ENCODE data around the gene KRTAP5-8. TPM values are rescaled to one million over a fixed set of nuclear protein-coding genes. Genes with fewer than 3 reads are reported as not detected.

KRTAP5-8 gene
- total and polyA plus RNA-seq, 5 donors from 2014 or later: 0.35 TPM; not detected in 4

DNA sequence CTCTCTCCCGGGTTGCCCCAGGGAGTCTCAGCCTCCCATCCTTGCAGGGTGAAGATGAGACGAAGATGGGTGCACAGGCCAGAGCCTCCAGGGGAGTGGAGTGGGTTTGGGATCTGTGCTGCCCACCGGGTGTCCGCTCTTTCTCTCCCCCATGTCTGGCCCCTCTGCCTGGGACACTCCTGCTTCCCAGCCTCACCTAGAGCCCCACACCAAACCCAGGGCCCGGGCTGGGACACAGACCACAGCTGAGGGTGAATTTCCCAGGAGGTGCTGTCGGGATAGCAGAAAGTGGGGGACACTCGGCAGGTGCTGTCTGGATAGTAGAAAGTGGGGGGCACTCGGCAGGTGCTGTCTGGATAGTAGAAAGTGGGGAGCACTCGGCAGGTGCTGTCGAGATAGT is 35.8 kb upstream of the KRTAP5-8 start:
- no peak for DNase-seq
- no peaks in the 10 kb centered on the region for H3K4me1 ChIP-seq (ENCODE audit: control insufficient read depth, insufficient read depth, low read length, poor library complexity, severe bottlenecking)
- H3K36me3 Mint-ChIP-seq: peaks cover 56% of the 10 kb centered on the region
- no peak for ATAC-seq (ENCODE audit: low read depth in 2 of 2)
- peaks cover 67% of the 10 kb centered on the region for H3K36me3 ChIP-seq (ENCODE audit: control insufficient read depth, insufficient read depth, low read length)
- no peaks in the 10 kb centered on the region for H3K27me3 Mint-ChIP-seq
- peaks cover 0 to 9% (median 0%) of the 10 kb centered on the region in 7 donors for H3K9me3 Mint-ChIP-seq
- no peaks in the 10 kb centered on the region for H3K9me3 ChIP-seq (ENCODE audit: control insufficient read depth in 2 of 2, low read length in 2 of 2)
- peaks cover 0 to 4% (median under 1%) of the 10 kb centered on the region in 4 donors for H3K4me1 Mint-ChIP-seq
- H3K4me3 ChIP-seq (ENCODE audit: low read depth, low read length): no peak overlapping the region
- H3K4me3 Mint-ChIP-seq: no peak overlapping the region
- no peaks in the 10 kb centered on the region for H3K27me3 ChIP-seq (ENCODE audit: control insufficient read depth, insufficient read depth, low read length)
- no peak overlapping the region for H3K27ac Mint-ChIP-seq
- H3K27ac ChIP-seq (ENCODE audit: insufficient read depth, low read length, poor library complexity, severe bottlenecking): no peak overlapping the region

- Histone ChIP-seq H3K4me1 (ENCODE audit: control insufficient read depth, insufficient read depth, low read length, poor library complexity, severe bottlenecking) (no peaks in the 10 kb centered on the region), H3K27me3 (ENCODE audit: control insufficient read depth, insufficient read depth, low read length) (no peaks in the 10 kb centered on the region), H3K9me3 (ENCODE audit: control insufficient read depth in 2 of 2, low read length in 2 of 2) (peaks cover 0 to 6% of the 10 kb centered on the region in 2 experiments), H3K36me3 (ENCODE audit: control insufficient read depth, insufficient read depth, low read length) (peaks cover 58% of the 10 kb centered on the region), H3K4me3 (ENCODE audit: low read depth, low read length) (no peak overlapping the region), H3K27ac (ENCODE audit: insufficient read depth, low read length, poor library complexity, severe bottlenecking) (no peak overlapping the region)
- Mint-ChIP-seq H3K36me3 (peaks cover 53% of the 10 kb centered on the region), H3K27me3 (no peaks in the 10 kb centered on the region), H3K4me3 (no peak overlapping the region), H3K4me1 (peaks cover 0 to 4% (median under 1%) of the 10 kb centered on the region in 4 donors), H3K27ac (no peak overlapping the region), H3K9me3 (peaks cover 0 to 16% (median 0%) of the 10 kb centered on the region in 7 donors)
- DNase-seq (no peak), ATAC-seq (ENCODE audit: low read depth in 2 of 2) (no peak)
Measured at GRCh38 chr11:71502871-71503435, 34.9 kb upstream of the KRTAP5-8 start.

DNA sequence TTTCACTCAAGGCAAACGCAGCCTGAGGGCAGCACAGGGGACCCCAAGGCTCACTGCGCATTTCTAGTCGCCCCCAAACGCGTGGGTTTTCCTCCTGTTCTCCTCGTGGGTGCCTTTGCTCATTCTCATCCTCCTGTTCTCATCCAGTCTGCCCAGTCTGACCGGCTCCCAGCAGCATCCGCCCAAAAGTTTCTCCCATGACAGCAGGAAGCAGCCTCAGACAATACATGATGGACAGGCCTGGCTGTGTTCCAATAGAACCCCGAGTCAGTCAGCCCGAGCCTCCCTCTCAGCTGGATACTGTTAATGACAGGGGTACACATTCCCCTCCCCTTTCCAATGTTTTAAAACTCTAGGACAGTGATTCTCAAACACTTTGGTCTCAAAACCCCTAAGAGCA is 33.3 kb upstream of the KRTAP5-8 start:
- Histone ChIP-seq H3K36me3 (ENCODE audit: control insufficient read depth, insufficient read depth, low read length) (peaks cover 42% of the 10 kb centered on the region), H3K4me3 (ENCODE audit: low read depth, low read length) (no peak overlapping the region), H3K27ac (ENCODE audit: insufficient read depth, low read length, poor library complexity, severe bottlenecking) (no peak overlapping the region), H3K4me1 (ENCODE audit: control insufficient read depth, insufficient read depth, low read length, poor library complexity, severe bottlenecking) (no peaks in the 10 kb centered on the region), H3K9me3 (ENCODE audit: control insufficient read depth in 2 of 2, low read length in 2 of 2) (peaks cover 0 to 10% of the 10 kb centered on the region in 2 experiments), H3K27me3 (ENCODE audit: control insufficient read depth, insufficient read depth, low read length) (no peaks in the 10 kb centered on the region)
- peaks cover 0 to 4% (median under 1%) of the 10 kb centered on the region in 4 donors for H3K4me1 Mint-ChIP-seq
- no peaks in the 10 kb centered on the region for H3K27me3 Mint-ChIP-seq
- DNase-seq (no peak), ATAC-seq (ENCODE audit: low read depth in 2 of 2) (no peak)
- peaks cover 3 to 27% (median 9%) of the 10 kb centered on the region in 7 donors for H3K9me3 Mint-ChIP-seq
- H3K27ac Mint-ChIP-seq: no peak overlapping the region
- no peak overlapping the region for H3K4me3 Mint-ChIP-seq
- H3K36me3 Mint-ChIP-seq: peaks cover 40% of the 10 kb centered on the region

GRCh38 chr11:71505001-71505400 is 32.8 kb upstream of the KRTAP5-8 start:
- ATAC-seq (ENCODE audit: low read depth in 2 of 2): no peak
- no peak overlapping the region for H3K4me3 Mint-ChIP-seq
- Histone ChIP-seq H3K36me3 (ENCODE audit: control insufficient read depth, insufficient read depth, low read length) (peaks cover 38% of the 10 kb centered on the region), H3K27ac (ENCODE audit: insufficient read depth, low read length, poor library complexity, severe bottlenecking) (no peak overlapping the region), H3K4me1 (ENCODE audit: control insufficient read depth, insufficient read depth, low read length, poor library complexity, severe bottlenecking) (no peaks in the 10 kb centered on the region), H3K4me3 (ENCODE audit: low read depth, low read length) (no peak overlapping the region), H3K9me3 (ENCODE audit: control insufficient read depth in 2 of 2, low read length in 2 of 2) (peaks cover 0 to 15% of the 10 kb centered on the region in 2 experiments), H3K27me3 (ENCODE audit: control insufficient read depth, insufficient read depth, low read length) (no peaks in the 10 kb centered on the region)
- peaks cover 6 to 32% (median 11%) of the 10 kb centered on the region in 7 donors for H3K9me3 Mint-ChIP-seq
- peaks cover 38% of the 10 kb centered on the region for H3K36me3 Mint-ChIP-seq
- H3K27me3 Mint-ChIP-seq: no peaks in the 10 kb centered on the region
- no peak for DNase-seq
- peaks cover 0 to 4% (median under 1%) of the 10 kb centered on the region in 4 donors for H3K4me1 Mint-ChIP-seq
- no peak overlapping the region for H3K27ac Mint-ChIP-seq

DNA sequence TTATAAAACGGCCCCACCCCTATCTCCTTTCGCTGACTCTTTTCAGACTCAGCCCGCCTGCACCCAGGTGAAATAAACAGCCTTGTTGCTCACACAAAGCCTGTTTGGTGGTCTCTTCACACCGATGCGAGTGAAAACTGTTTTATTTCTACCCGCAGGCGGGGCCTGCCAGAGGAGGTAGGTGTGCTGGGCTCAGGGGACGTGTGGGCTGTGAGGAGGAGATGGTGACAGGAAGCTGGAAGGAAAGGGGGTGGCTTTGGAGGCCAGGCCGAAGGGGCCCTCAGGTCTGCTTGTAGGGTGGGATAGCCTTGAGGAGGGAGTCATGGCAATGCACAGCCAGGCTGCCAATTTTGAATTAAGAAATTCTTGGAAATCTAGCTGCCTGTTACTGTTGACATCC is 32.0 kb upstream of the KRTAP5-8 start:
- Mint-ChIP-seq H3K27ac (no peak overlapping the region), H3K27me3 (no peaks in the 10 kb centered on the region), H3K9me3 (peaks cover 6 to 39% (median 11%) of the 10 kb centered on the region in 7 donors), H3K4me3 (no peak overlapping the region), H3K36me3 (peaks cover 30% of the 10 kb centered on the region), H3K4me1 (peaks cover 0 to 2% (median 0%) of the 10 kb centered on the region in 4 donors)
- H3K4me3 ChIP-seq (ENCODE audit: low read depth, low read length): no peak overlapping the region
- no peaks in the 10 kb centered on the region for H3K4me1 ChIP-seq (ENCODE audit: control insufficient read depth, insufficient read depth, low read length, poor library complexity, severe bottlenecking)
- no peak overlapping the region for H3K27ac ChIP-seq (ENCODE audit: insufficient read depth, low read length, poor library complexity, severe bottlenecking)
- ATAC-seq (ENCODE audit: low read depth in 2 of 2): no peak
- H3K9me3 ChIP-seq (ENCODE audit: control insufficient read depth in 2 of 2, low read length in 2 of 2): peaks cover 0 to 17% of the 10 kb centered on the region in 2 experiments
- peaks cover 30% of the 10 kb centered on the region for H3K36me3 ChIP-seq (ENCODE audit: control insufficient read depth, insufficient read depth, low read length)
- no peaks in the 10 kb centered on the region for H3K27me3 ChIP-seq (ENCODE audit: control insufficient read depth, insufficient read depth, low read length)
- DNase-seq: no peak

DNA sequence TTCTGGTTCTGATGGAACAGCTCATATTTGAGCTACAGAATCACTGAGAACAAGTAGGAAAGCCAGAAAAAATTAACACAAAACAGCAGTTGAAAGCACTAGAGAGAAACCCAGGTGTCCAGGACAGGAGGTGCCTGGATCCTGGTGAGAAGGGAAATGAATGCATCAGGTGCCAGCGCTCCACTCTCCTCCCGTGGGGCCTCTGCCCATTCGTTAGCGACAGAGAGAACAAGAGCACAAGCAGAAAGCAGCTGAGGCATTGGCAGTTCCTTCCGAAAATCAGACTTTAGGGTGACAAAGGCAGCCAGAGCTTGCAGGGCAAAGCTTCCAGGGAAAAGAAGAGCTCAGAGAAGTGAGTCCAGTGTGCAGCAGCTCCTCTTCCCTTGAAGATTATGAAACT is 30.7 kb upstream of the KRTAP5-8 start:
- H3K36me3 Mint-ChIP-seq: peaks cover 28% of the 10 kb centered on the region

GRCh38 chr11:71518506-71519471 is 19.0 kb upstream of the KRTAP5-8 start:
- H3K9me3 ChIP-seq (ENCODE audit: control insufficient read depth in 2 of 2, low read length in 2 of 2): no peaks in the 10 kb centered on the region
- H3K27ac Mint-ChIP-seq: no peak overlapping the region
- H3K36me3 Mint-ChIP-seq: no peaks in the 10 kb centered on the region
- ATAC-seq (ENCODE audit: low read depth in 2 of 2) (no peak), DNase-seq (no peak)
- H3K4me3 ChIP-seq (ENCODE audit: low read depth, low read length): no peak overlapping the region
- H3K36me3 ChIP-seq (ENCODE audit: control insufficient read depth, insufficient read depth, low read length): no peaks in the 10 kb centered on the region
- no peak overlapping the region for H3K27ac ChIP-seq (ENCODE audit: insufficient read depth, low read length, poor library complexity, severe bottlenecking)
- no peaks in the 10 kb centered on the region for H3K4me1 Mint-ChIP-seq
- no peaks in the 10 kb centered on the region for H3K27me3 Mint-ChIP-seq
- H3K27me3 ChIP-seq (ENCODE audit: control insufficient read depth, insufficient read depth, low read length): no peaks in the 10 kb centered on the region
- H3K4me1 ChIP-seq (ENCODE audit: control insufficient read depth, insufficient read depth, low read length, poor library complexity, severe bottlenecking): no peaks in the 10 kb centered on the region
- peaks cover 0 to 9% (median 2%) of the 10 kb centered on the region in 7 donors for H3K9me3 Mint-ChIP-seq
- H3K4me3 Mint-ChIP-seq: no peak overlapping the region

More for the DNA sequence above, 30.7 kb upstream of the KRTAP5-8 start:
- ATAC-seq (ENCODE audit: low read depth in 2 of 2): no peak
- Histone ChIP-seq H3K27me3 (ENCODE audit: control insufficient read depth, insufficient read depth, low read length) (no peaks in the 10 kb centered on the region), H3K27ac (ENCODE audit: insufficient read depth, low read length, poor library complexity, severe bottlenecking) (no peak overlapping the region), H3K4me1 (ENCODE audit: control insufficient read depth, insufficient read depth, low read length, poor library complexity, severe bottlenecking) (no peaks in the 10 kb centered on the region), H3K36me3 (ENCODE audit: control insufficient read depth, insufficient read depth, low read length) (peaks cover 19% of the 10 kb centered on the region), H3K4me3 (ENCODE audit: low read depth, low read length) (no peak overlapping the region), H3K9me3 (ENCODE audit: control insufficient read depth in 2 of 2, low read length in 2 of 2) (peaks cover 0 to 17% of the 10 kb centered on the region in 2 experiments)
- Mint-ChIP-seq H3K4me3 (no peak overlapping the region), H3K4me1 (peaks cover 0 to 2% (median 0%) of the 10 kb centered on the region in 4 donors), H3K27ac (no peak overlapping the region), H3K27me3 (no peaks in the 10 kb centered on the region), H3K9me3 (peaks cover 6 to 46% (median 11%) of the 10 kb centered on the region in 7 donors)
- no peak for DNase-seq
